ENCODE results near the gene NUAK2. TPM values are rescaled to one million over a fixed set of nuclear protein-coding genes. Genes with fewer than 3 reads are reported as not detected.
A peak's percentile ranks its signal among the peaks of the same experiment; 100 is the strongest.

The NUAK2 gene
- total and polyA plus RNA-seq, 2 of the 8 experiments (the other 6 are each of a cell fraction or from before 2014, with no cell fraction given), result 9.4 to 12.9 TPM

DNA sequence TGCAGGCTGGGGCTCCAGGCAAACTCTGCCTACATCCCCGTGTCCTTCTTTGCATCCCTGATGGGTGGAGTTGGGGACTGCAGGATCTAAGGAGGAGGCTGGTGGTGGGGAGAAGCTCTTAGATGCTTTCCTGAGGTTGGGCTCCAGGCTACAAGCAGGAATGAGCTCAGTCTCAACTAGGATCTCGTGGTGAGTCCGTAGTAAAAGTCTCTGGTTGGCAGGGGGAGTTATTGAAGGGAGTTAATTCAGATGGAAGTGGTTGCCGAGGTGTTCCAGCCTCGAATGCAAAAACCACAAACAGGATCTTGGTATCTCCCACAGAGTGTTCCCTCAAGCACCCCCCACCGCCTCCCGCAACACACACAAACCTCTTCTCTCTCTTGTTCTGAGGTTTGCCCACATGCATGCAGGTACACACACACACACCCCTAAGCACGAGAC lies 58.8 kb downstream of the NUAK2 start:
- Histone ChIP-seq H3K4me3 (ENCODE audit: extremely low read depth in 1 of 4, insufficient read depth in 2 of 4, low read depth in 3 of 4, low read length in 4 of 4) (no peak overlapping the region), H3K56ac (replicated peaks; ENCODE audit: insufficient read length, low read depth, low read length) (no peak overlapping the region), H3K23ac (ENCODE audit: insufficient read length) (no peak overlapping the region), H2BK120ac (replicated peaks; ENCODE audit: low read depth, low read length) (no peak overlapping the region), H2BK20ac (ENCODE audit: low read length) (no peak overlapping the region), H3K36me3 (ENCODE audit: control insufficient read depth in 2 of 4, insufficient read depth in 4 of 4, low read length in 3 of 4) (no peaks in the 10 kb centered on the region), H4K5ac (ENCODE audit: insufficient read length, low read depth, low read length) (no peak overlapping the region), H4K20me1 (replicated peaks in 1 of 2; ENCODE audit: control insufficient read depth in 1 of 2, insufficient read depth in 2 of 2, low read length in 2 of 2) (no peaks in the 10 kb centered on the region), H4K91ac (replicated peaks; ENCODE audit: insufficient read length, low read length) (no peak overlapping the region), H3K79me2 (ENCODE audit: control insufficient read depth in 1 of 2, insufficient read depth in 2 of 2, low read length in 2 of 2) (no peaks in the 10 kb centered on the region), H3K23me2 (ENCODE audit: low read depth, low read length) (no peaks in the 10 kb centered on the region), H3K9ac (replicated peaks in 1 of 4; ENCODE audit: extremely low read depth in 1 of 4, low read depth in 3 of 4, low read length in 3 of 4) (no peak overlapping the region; a peak in 1 of 7 replicates), H3K9me3 (ENCODE audit: insufficient read depth in 2 of 2, low read depth in 1 of 2, low read length in 1 of 2) (no peaks in the 10 kb centered on the region), H3K4me2 (ENCODE audit: insufficient read depth in 1 of 2, low read depth in 2 of 2, low read length in 2 of 2) (peak overlapping the region in 1 of 2 experiments; percentile 32; a peak in 1 of 4 replicates), H2AK5ac (ENCODE audit: low read depth, low read length) (no peak overlapping the region), H3K18ac (ENCODE audit: extremely low read depth, low read length) (no peak overlapping the region; the same call in 1 of the 2 replicates), H3K4me1 (replicated peaks in 1 of 4; ENCODE audit: control insufficient read depth in 3 of 4, insufficient read depth in 4 of 4, low read length in 3 of 4) (peaks cover 4 to 19% (median 10%) of the 10 kb centered on the region in 4 experiments; a peak in 6 of 7 replicates), H3K4ac (replicated peaks; ENCODE audit: insufficient read length, low read depth, low read length) (no peak overlapping the region), H2BK12ac (ENCODE audit: low read depth, low read length) (no peak overlapping the region), H3K14ac (ENCODE audit: insufficient read length) (no peak overlapping the region), H2AFZ (ENCODE audit: low read length) (no peak overlapping the region), H2BK15ac (ENCODE audit: low read length) (no peak overlapping the region), H2BK5ac (ENCODE audit: low read depth, low read length) (no peak overlapping the region), H4K8ac (ENCODE audit: extremely low read depth, insufficient read depth, low read length) (no peak overlapping the region), H3K79me1 (ENCODE audit: low read depth, low read length) (no peaks in the 10 kb centered on the region; the same call in 1 of the 2 replicates), H3K27ac (ENCODE audit: low read depth, low read length) (no peak overlapping the region), H3K27me3 (replicated peaks in 1 of 4; ENCODE audit: control insufficient read depth in 3 of 4, extremely low read depth in 1 of 4, insufficient read depth in 3 of 4, low read length in 3 of 4) (no peaks in the 10 kb centered on the region)
- no peak for FAIRE-seq
- ChIA-PET CTCF (ENCODE audit: partially characterized antibody) (interaction anchor here (0.8 to 42.6 kb wide), 9 partner anchors 3 to 262 kb away, joined by 3 to 2424 read pairs (median 3); partner anchors contain the start of genes KLHDC8A, NUAK2 and TMCC2), POLR2A (ENCODE audit: partially characterized antibody) (interaction anchor here (0.8 to 2.3 kb wide), 4 partner anchors 24 to 69 kb away, joined by 3 to 6 read pairs (median 4); partner anchors contain the start of gene NUAK2)
- 88% methylated on average over 8 of the region's 8 CpGs; no CpG with 5 or more reads in 1 of the 2 experiments for WGBS, 2 experiments (ENCODE audit: extremely low coverage in 1 of 2, insufficient coverage in 1 of 2, insufficient read length in 1 of 2, insufficient replicate concordance in 2 of 2, low coverage in 1 of 2, low lambda C conversion rate in 2 of 2, missing lambda C conversion rate in 1 of 2)
- DNase-seq (ENCODE audit: low read depth in 1 of 2, low spot score in 2 of 2), result no peak
- TF ChIP-seq JUN (IDR thresholded peaks at IDR 0.05; ENCODE audit: low read depth, low read length) (no peak), SP4 (IDR thresholded peaks at IDR 0.05; ENCODE audit: low read length) (no peak), TAF7 (optimal IDR thresholded peaks at IDR 0.05; ENCODE audit: borderline replicate concordance, low read depth, low read length) (no peak), RNF2 (IDR thresholded peaks at IDR 0.05; ENCODE audit: borderline replicate concordance, low read depth, low read length, missing control alignments, poor library complexity, severe bottlenecking) (no peak), CEBPB (IDR thresholded peaks at IDR 0.05; ENCODE audit: low read depth, low read length) (no peak), TEAD4 (IDR thresholded peaks at IDR 0.05; ENCODE audit: low read depth, low read length) (no peak), KDM5A (IDR thresholded peaks at IDR 0.05; ENCODE audit: low read length) (no peak), POU5F1 (IDR thresholded peaks at IDR 0.05; ENCODE audit: low read depth, low read length) (no peak), RAD21 (IDR thresholded peaks at IDR 0.05 in 1 of 2, conservative IDR thresholded peaks at IDR 0.05 in 1 of 2; ENCODE audit: low read depth in 2 of 2, low read length in 2 of 2) (no peak), SAP30 (IDR thresholded peaks at IDR 0.05; ENCODE audit: insufficient read depth, insufficient replicate concordance, low read length) (no peak), GABPA (IDR thresholded peaks at IDR 0.05; ENCODE audit: borderline replicate concordance, insufficient read depth, low read length) (no peak)
- TF ChIP-seq, protein P1, sequence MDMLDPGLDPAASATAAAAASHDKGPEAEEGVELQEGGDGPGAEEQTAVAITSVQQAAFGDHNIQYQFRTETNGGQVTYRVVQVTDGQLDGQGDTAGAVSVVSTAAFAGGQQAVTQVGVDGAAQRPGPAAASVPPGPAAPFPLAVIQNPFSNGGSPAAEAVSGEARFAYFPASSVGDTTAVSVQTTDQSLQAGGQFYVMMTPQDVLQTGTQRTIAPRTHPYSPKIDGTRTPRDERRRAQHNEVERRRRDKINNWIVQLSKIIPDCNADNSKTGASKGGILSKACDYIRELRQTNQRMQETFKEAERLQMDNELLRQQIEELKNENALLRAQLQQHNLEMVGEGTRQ (IDR thresholded peaks at IDR 0.05; ENCODE audit: low read length), result no peak
